NB4 (cell line): ENCODE results near the gene GALC.

Source experiments
- DNase-seq: peaks from one replicate; pipeline ENCODE4 v3.0.0; 2010; ENCODE audit warnings: low read depth
- H3K4me3 ChIP-seq: one replicate; pipeline ENCODE4 v1.5.1; 2011; ENCODE audit warnings: mild to moderate bottlenecking, low read depth, low read length, moderate library complexity
- MYC ChIP-seq: IDR thresholded peaks from 2 replicates; pipeline ENCODE4 v1.6.1; 2011; ENCODE audit warnings: low read depth, low read length
- POLR2A ChIP-seq: IDR thresholded peaks from 2 replicates; pipeline ENCODE4 v1.6.1; 2011; ENCODE audit warnings: mild to moderate bottlenecking; ENCODE audit not compliant: insufficient read length; ENCODE audit errors: extremely low read depth
- TF ChIP-seq, protein P1 (sequence below): IDR thresholded peaks from 2 replicates; pipeline ENCODE4 v1.6.1; 2011; ENCODE audit warnings: low read depth, low read length
- TF ChIP-seq, protein P2 (sequence below): IDR thresholded peaks from one replicate; pipeline ENCODE4 v1.5.1; 2012; ENCODE audit warnings: low read depth, low read length

Gene GALC

DNA sequence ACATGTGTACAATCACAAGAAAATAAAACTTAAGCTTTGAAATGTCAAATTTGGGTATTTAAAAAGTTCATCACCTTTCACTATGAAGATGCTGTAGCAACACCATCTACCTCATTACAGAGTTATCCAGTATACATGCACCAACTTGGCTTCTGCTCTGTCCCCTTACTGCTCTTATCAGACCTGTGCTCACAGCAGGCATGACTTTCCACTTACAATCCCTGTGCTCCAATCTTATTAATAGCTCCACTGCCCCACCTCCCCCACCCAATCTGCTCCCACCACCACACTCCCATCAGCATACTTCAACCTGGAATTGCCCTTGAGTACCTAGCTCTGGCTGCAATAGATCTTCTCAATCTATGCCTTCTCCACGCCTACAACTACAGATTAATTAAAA lies 13.3 kb downstream of the GALC start:
- no peak overlapping the region for H3K4me3 ChIP-seq
- DNase-seq, result no peak
- TF ChIP-seq POLR2A (no peak), MYC (no peak)
- TF ChIP-seq, protein P1, sequence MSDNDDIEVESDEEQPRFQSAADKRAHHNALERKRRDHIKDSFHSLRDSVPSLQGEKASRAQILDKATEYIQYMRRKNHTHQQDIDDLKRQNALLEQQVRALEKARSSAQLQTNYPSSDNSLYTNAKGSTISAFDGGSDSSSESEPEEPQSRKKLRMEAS, result no peak
- TF ChIP-seq, protein P2, sequence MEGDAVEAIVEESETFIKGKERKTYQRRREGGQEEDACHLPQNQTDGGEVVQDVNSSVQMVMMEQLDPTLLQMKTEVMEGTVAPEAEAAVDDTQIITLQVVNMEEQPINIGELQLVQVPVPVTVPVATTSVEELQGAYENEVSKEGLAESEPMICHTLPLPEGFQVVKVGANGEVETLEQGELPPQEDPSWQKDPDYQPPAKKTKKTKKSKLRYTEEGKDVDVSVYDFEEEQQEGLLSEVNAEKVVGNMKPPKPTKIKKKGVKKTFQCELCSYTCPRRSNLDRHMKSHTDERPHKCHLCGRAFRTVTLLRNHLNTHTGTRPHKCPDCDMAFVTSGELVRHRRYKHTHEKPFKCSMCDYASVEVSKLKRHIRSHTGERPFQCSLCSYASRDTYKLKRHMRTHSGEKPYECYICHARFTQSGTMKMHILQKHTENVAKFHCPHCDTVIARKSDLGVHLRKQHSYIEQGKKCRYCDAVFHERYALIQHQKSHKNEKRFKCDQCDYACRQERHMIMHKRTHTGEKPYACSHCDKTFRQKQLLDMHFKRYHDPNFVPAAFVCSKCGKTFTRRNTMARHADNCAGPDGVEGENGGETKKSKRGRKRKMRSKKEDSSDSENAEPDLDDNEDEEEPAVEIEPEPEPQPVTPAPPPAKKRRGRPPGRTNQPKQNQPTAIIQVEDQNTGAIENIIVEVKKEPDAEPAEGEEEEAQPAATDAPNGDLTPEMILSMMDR, result no peak

DNA sequence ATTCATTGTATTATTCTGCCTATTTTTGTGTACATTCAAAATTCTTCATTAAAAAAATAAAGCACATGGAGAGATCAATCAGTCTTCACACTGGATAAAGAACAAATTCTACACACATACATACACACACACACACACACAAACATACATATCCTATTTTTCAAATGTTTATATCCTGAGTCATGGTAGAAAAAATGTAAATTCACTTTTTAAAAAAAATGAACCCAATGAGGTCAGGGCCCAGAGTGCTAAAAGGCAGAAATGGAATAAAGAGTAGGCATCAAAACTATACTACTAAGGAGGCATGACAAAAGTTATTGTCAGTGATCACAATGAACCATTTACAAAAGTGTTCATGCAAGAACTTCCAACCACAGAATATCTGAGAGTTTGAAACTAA lies 17.3 kb downstream of the GALC start:
- TF ChIP-seq, protein P2, result no peak
- TF ChIP-seq, protein P1, result no peak
- TF ChIP-seq MYC (no peak), POLR2A (no peak)
- DNase-seq, result no peak
- no peak overlapping the region for H3K4me3 ChIP-seq

DNA sequence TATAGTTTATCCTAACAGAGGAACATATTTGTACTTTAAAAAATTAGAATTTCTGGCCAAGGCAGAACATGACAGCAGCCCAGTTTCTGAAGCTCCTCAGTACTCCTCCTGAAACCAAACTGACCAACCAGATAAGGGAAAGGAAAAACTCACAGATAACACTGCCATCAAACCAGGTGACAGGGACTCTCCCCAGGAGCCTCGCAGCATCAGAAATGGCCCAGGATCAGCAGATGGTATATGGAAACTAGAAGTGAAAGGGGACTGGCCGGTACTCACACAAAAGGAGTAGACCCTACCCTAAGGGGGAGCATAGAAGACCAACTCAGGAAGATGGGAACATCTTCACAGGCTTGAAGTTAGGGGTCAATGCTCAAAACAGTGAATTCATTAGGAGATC lies 22.0 kb downstream of the GALC start:
- no peak for TF ChIP-seq POLR2A
- TF ChIP-seq, protein P2, result no peak
- TF ChIP-seq, protein P1, result no peak
- no peak for TF ChIP-seq MYC
- no peak for DNase-seq
- no peak overlapping the region for H3K4me3 ChIP-seq

DNA sequence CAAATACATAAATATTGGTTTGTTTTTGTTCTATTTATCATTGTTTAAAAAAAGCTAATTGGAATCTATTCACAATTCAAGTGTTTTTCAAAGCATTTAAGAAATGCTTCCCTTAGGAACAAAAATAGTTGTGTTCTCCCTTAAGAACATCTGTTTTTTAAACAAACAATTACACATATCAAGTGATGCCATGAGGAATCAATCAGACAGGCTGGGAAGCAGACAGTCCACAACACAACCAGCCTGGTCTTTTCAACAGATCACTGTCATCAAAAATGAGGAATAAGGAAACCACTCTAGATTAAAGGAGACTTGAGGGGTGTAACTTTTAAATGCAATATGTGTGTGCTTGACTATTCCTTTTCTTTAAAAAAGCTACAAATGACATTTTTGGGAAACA lies 25.5 kb downstream of the GALC start:
- no peak overlapping the region for H3K4me3 ChIP-seq
- no peak for DNase-seq
- TF ChIP-seq, protein P1, result no peak
- TF ChIP-seq POLR2A (no peak), MYC (no peak)
- TF ChIP-seq, protein P2, result no peak

DNA sequence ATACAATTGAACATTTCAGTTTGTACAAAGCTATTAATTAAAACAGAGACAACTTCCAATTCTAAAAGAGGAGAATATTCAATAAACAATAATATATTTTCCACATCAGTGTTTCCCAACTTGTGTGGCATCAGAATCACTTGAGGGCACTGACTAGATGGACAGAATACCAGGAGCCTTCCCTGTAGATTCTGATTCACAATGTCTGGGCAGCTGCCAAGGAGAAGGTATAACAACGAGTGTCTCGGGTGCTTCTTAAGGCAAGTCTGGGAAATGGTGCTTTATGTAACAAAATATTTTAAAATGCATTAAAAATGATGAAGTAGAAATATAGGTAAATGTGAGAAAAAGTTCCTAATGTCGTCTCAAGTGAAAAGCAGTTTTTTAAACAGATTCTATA lies 26.2 kb downstream of the GALC start:
- no peak overlapping the region for H3K4me3 ChIP-seq
- no peak for DNase-seq
- no peak for TF ChIP-seq MYC
- TF ChIP-seq, protein P1, result no peak
- no peak for TF ChIP-seq POLR2A

DNA sequence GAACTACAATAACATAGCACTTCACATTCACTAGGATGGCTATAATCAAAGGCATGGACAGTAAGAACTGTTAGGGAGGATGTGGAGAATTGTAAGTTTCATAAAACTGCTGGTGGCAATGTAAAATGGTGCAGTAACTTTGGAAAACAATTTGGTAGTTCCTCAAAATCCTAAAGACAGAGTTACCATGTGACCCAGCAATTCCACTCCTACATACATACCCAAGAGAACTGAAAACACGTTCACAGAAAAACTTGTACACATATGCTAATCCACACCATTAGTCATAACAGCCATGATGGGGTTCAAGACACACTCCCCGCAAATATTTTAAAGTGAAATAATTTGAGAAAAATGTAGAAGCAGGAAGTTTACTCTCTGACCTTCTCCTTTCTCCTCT lies 31.7 kb downstream of the GALC start:
- DNase-seq, result no peak
- no peak overlapping the region for H3K4me3 ChIP-seq
- TF ChIP-seq, protein P1, result no peak
- TF ChIP-seq MYC (no peak), POLR2A (no peak)
- TF ChIP-seq, protein P2, result no peak
